SK-N-SH treated with all-trans-retinoic acid at 6 μM for 48 hours (cell line): ENCODE data around the gene EPHA4.

ENCODE experiments used
- ATAC-seq: fragments of 200-7000 bp; cut with Tn5 transposase; 3 replicates; pipeline ENCODE4 v1.9.1; 2020; ENCODE audit warnings: mild to moderate bottlenecking, moderate library complexity
- ARNTL ChIP-seq: fragments of 450-650 bp; formaldehyde crosslinking; IDR thresholded peaks from 2 replicates; pipeline ENCODE4 v1.5.0; 2020; ENCODE audit warnings: low read depth, mild to moderate bottlenecking, moderate library complexity, borderline replicate concordance
- BACH2 ChIP-seq: fragments of 250-450 bp; sonication (Bioruptor Pico); IDR thresholded peaks from 2 replicates; pipeline ENCODE4 v1.9.0; 2021; ENCODE audit warnings: mild to moderate bottlenecking, borderline replicate concordance
- CSDC2 ChIP-seq: fragments of 250-450 bp; sonication (Bioruptor Pico); IDR thresholded peaks from 2 replicates; pipeline ENCODE4 v1.5.0; 2020; ENCODE audit warnings: mild to moderate bottlenecking, moderate library complexity
- ESRRG ChIP-seq: fragments of 250-450 bp; sonication (Bioruptor Pico); IDR thresholded peaks from 2 replicates; pipeline ENCODE4 v1.6.1; 2021; ENCODE audit warnings: mild to moderate bottlenecking
- GLIS3 ChIP-seq: fragments of 250-450 bp; sonication (Bioruptor Pico); IDR thresholded peaks from 2 replicates; pipeline ENCODE4 v1.5.0; 2020; ENCODE audit warnings: mild to moderate bottlenecking, moderate library complexity
- ISL1 ChIP-seq: fragments of 250-450 bp; sonication (Bioruptor Pico); IDR thresholded peaks from 2 replicates; pipeline ENCODE4 v2.1.2; 2022; ENCODE audit warnings: mild to moderate bottlenecking, moderate library complexity
- OSR1 ChIP-seq: fragments of 250-450 bp; sonication (Bioruptor Pico); IDR thresholded peaks from 2 replicates; pipeline ENCODE4 v1.8.0; 2022; ENCODE audit warnings: moderate library complexity, mild to moderate bottlenecking, inconsistent platforms
- PPARA ChIP-seq: fragments of 250-450 bp; sonication (Bioruptor Pico); IDR thresholded peaks from 2 replicates; pipeline ENCODE4 v1.5.0; 2020; ENCODE audit warnings: mild to moderate bottlenecking, borderline replicate concordance
- RARB ChIP-seq: fragments of 250-450 bp; sonication (Bioruptor Pico); IDR thresholded peaks from 2 replicates; pipeline ENCODE4 v1.8.0; 2021; ENCODE audit warnings: mild to moderate bottlenecking, moderate library complexity
- SNAI2 ChIP-seq: fragments of 250-450 bp; sonication (Bioruptor Pico); IDR thresholded peaks from 2 replicates; pipeline ENCODE4 v1.5.0; 2020; ENCODE audit warnings: mild to moderate bottlenecking, moderate library complexity
- TCF4 ChIP-seq: fragments of 250-450 bp; sonication (Bioruptor Pico); IDR thresholded peaks from 2 replicates; pipeline ENCODE4 v1.8.0; 2021; ENCODE audit warnings: mild to moderate bottlenecking, moderate library complexity, borderline replicate concordance
- ZC3H10 ChIP-seq: fragments of 250-450 bp; sonication (Bioruptor Pico); IDR thresholded peaks from 2 replicates; pipeline ENCODE4 v1.5.1; 2021; ENCODE audit warnings: mild to moderate bottlenecking, moderate library complexity
- ZFP3 ChIP-seq: fragments of 250-450 bp; sonication (Bioruptor Pico); IDR thresholded peaks from 2 replicates; pipeline ENCODE4 v1.5.0; 2020; ENCODE audit warnings: mild to moderate bottlenecking, moderate library complexity
- ZFP30 ChIP-seq: fragments of 450-650 bp; formaldehyde crosslinking; IDR thresholded peaks from 2 replicates; pipeline ENCODE4 v1.5.0; 2022; ENCODE audit warnings: mild to moderate bottlenecking, moderate library complexity
- ZNF565 ChIP-seq: fragments of 450-650 bp; formaldehyde crosslinking; conservative IDR thresholded peaks from 2 replicates; pipeline ENCODE4 v1.5.0; 2020; ENCODE audit warnings: low read depth, mild to moderate bottlenecking, moderate library complexity
- ZNF70 ChIP-seq: fragments of 450-650 bp; formaldehyde crosslinking; IDR thresholded peaks from 2 replicates; pipeline ENCODE4 v1.5.0; 2020; ENCODE audit warnings: mild to moderate bottlenecking, moderate library complexity
- ZNF8 ChIP-seq: fragments of 450-650 bp; formaldehyde crosslinking; IDR thresholded peaks from 2 replicates; pipeline ENCODE4 v1.5.0; 2020; ENCODE audit warnings: mild to moderate bottlenecking, moderate library complexity
- TF ChIP-seq, protein P1 (sequence below): fragments of 250-450 bp; sonication (Bioruptor Pico); IDR thresholded peaks from 2 replicates; pipeline ENCODE4 v1.8.0; 2020; ENCODE audit warnings: mild to moderate bottlenecking, moderate library complexity, borderline replicate concordance
- TF ChIP-seq, protein P2 (sequence below): fragments of 250-450 bp; sonication (Bioruptor Pico); IDR thresholded peaks from 2 replicates; pipeline ENCODE4 v1.8.0; 2021; ENCODE audit warnings: low read depth, mild to moderate bottlenecking, moderate library complexity, borderline replicate concordance
- TF ChIP-seq, protein P3 (sequence below): fragments of 250-450 bp; sonication (Bioruptor Pico); IDR thresholded peaks from 2 replicates; pipeline ENCODE4 v1.5.1; 2021; ENCODE audit warnings: mild to moderate bottlenecking, moderate library complexity
- TF ChIP-seq, protein P4 (sequence below): fragments of 250-450 bp; sonication (Bioruptor Pico); IDR thresholded peaks from 2 replicates; pipeline ENCODE4 v1.5.1; 2020; ENCODE audit warnings: low read depth, mild to moderate bottlenecking, moderate library complexity

Gene EPHA4

DNA sequence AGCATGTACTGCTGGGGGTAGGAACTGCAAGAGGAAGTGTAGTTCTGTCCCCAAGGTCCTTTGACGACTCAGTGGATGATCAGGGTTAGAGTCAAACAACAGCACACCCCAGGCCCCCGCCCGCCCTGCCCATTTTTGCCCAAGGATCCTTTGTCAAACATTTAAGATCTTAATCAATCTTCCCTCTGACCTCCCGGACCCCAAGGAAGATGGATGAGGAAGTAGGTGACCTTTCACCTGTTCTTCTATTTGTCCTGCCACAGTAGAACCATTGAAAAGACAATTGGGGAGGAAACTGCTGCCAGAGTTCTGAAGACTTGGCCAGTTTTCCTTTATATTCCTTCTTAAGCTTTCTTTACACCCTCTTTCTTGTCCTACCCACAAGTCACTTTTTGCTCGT, 12.1 kb downstream of the EPHA4 start:
- ATAC-seq: no peak
- no peak for TF ChIP-seq ISL1 (CRISPR knock-in tag)
- TF ChIP-seq ARNTL (CRISPR knock-in tag): no peak
- TF ChIP-seq ZNF70 (CRISPR knock-in tag): no peak
- TF ChIP-seq ZNF8 (CRISPR knock-in tag): no peak
- TF ChIP-seq GLIS3 (CRISPR knock-in tag): no peak
- TF ChIP-seq, protein P1, sequence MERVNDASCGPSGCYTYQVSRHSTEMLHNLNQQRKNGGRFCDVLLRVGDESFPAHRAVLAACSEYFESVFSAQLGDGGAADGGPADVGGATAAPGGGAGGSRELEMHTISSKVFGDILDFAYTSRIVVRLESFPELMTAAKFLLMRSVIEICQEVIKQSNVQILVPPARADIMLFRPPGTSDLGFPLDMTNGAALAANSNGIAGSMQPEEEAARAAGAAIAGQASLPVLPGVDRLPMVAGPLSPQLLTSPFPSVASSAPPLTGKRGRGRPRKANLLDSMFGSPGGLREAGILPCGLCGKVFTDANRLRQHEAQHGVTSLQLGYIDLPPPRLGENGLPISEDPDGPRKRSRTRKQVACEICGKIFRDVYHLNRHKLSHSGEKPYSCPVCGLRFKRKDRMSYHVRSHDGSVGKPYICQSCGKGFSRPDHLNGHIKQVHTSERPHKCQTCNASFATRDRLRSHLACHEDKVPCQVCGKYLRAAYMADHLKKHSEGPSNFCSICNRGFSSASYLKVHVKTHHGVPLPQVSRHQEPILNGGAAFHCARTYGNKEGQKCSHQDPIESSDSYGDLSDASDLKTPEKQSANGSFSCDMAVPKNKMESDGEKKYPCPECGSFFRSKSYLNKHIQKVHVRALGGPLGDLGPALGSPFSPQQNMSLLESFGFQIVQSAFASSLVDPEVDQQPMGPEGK (CRISPR knock-in tag): no peak
- no peak for TF ChIP-seq BACH2 (CRISPR knock-in tag)
- TF ChIP-seq RARB (CRISPR knock-in tag): no peak
- TF ChIP-seq, protein P2, sequence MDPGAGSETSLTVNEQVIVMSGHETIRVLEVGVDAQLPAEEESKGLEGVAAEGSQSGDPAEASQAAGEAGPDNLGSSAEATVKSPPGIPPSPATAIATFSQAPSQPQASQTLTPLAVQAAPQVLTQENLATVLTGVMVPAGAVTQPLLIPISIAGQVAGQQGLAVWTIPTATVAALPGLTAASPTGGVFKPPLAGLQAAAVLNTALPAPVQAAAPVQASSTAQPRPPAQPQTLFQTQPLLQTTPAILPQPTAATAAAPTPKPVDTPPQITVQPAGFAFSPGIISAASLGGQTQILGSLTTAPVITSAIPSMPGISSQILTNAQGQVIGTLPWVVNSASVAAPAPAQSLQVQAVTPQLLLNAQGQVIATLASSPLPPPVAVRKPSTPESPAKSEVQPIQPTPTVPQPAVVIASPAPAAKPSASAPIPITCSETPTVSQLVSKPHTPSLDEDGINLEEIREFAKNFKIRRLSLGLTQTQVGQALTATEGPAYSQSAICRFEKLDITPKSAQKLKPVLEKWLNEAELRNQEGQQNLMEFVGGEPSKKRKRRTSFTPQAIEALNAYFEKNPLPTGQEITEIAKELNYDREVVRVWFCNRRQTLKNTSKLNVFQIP (CRISPR knock-in tag): no peak
- TF ChIP-seq ESRRG (CRISPR knock-in tag): no peak
- TF ChIP-seq, protein P3, sequence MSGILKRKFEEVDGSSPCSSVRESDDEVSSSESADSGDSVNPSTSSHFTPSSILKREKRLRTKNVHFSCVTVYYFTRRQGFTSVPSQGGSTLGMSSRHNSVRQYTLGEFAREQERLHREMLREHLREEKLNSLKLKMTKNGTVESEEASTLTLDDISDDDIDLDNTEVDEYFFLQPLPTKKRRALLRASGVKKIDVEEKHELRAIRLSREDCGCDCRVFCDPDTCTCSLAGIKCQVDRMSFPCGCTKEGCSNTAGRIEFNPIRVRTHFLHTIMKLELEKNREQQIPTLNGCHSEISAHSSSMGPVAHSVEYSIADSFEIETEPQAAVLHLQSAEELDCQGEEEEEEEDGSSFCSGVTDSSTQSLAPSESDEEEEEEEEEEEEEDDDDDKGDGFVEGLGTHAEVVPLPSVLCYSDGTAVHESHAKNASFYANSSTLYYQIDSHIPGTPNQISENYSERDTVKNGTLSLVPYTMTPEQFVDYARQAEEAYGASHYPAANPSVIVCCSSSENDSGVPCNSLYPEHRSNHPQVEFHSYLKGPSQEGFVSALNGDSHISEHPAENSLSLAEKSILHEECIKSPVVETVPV (CRISPR knock-in tag): no peak
- no peak for TF ChIP-seq PPARA (CRISPR knock-in tag)
- no peak for TF ChIP-seq ZC3H10 (CRISPR knock-in tag)
- TF ChIP-seq ZFP30 (CRISPR knock-in tag): no peak
- TF ChIP-seq SNAI2 (CRISPR knock-in tag): no peak
- TF ChIP-seq, protein P4, sequence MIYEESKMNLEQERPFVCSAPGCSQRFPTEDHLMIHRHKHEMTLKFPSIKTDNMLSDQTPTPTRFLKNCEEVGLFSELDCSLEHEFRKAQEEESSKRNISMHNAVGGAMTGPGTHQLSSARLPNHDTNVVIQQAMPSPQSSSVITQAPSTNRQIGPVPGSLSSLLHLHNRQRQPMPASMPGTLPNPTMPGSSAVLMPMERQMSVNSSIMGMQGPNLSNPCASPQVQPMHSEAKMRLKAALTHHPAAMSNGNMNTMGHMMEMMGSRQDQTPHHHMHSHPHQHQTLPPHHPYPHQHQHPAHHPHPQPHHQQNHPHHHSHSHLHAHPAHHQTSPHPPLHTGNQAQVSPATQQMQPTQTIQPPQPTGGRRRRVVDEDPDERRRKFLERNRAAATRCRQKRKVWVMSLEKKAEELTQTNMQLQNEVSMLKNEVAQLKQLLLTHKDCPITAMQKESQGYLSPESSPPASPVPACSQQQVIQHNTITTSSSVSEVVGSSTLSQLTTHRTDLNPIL (CRISPR knock-in tag): no peak
- no peak for TF ChIP-seq TCF4 (CRISPR knock-in tag)
- no peak for TF ChIP-seq ZNF565 (CRISPR knock-in tag)

DNA sequence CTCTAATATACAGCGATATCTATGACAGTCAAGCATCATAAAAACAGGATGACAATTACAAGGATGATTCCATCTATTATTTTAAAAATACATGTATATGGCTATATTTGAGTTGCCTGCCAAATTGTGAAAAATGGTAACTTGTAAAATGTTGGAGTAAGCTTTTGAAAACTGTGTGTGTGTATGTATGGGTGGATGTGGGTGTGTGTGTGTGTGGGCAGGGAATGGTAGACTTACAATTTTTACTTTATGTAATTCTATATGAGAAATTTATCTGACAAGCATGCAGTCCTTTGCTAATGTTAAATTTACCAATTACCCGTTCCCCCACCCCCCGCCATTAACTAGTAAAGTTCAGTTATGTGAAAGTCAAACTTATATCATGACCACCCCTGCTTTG, 14.0 kb downstream of the EPHA4 start:
- TF ChIP-seq ZFP3 (CRISPR knock-in tag) (no peak), ZC3H10 (CRISPR knock-in tag) (no peak)
- ATAC-seq: no peak

GRCh38 chr2:221555494-221555846, 16.6 kb downstream of the EPHA4 start:
- TF ChIP-seq, protein P2 (CRISPR knock-in tag): no peak
- TF ChIP-seq GLIS3 (CRISPR knock-in tag): no peak
- no peak for TF ChIP-seq ESRRG (CRISPR knock-in tag)
- TF ChIP-seq, protein P1 (CRISPR knock-in tag): no peak
- no peak for TF ChIP-seq SNAI2 (CRISPR knock-in tag)
- TF ChIP-seq PPARA (CRISPR knock-in tag): no peak
- TF ChIP-seq ARNTL (CRISPR knock-in tag): no peak
- no peak for TF ChIP-seq OSR1 (CRISPR knock-in tag)
- no peak for TF ChIP-seq ZNF565 (CRISPR knock-in tag)
- TF ChIP-seq, protein P3 (CRISPR knock-in tag): no peak
- no peak for TF ChIP-seq BACH2 (CRISPR knock-in tag)
- no peak for TF ChIP-seq ZFP30 (CRISPR knock-in tag)
- no peak for TF ChIP-seq CSDC2 (CRISPR knock-in tag)
- no peak for TF ChIP-seq RARB (CRISPR knock-in tag)
- TF ChIP-seq, all 23 proteins: peak for 0
- no peak for ATAC-seq
